GM21737 (cell line): ENCODE data around the gene CAPN6.

Source experiments
- ATAC-seq: cut with Tn5 transposase; IDR thresholded peaks from one replicate; pipeline ENCODE4 v1.9.1; 2021; ENCODE audit warnings: mild to moderate bottlenecking, moderate library complexity; ENCODE audit not compliant: unreplicated experiment

Gene CAPN6, protein sequence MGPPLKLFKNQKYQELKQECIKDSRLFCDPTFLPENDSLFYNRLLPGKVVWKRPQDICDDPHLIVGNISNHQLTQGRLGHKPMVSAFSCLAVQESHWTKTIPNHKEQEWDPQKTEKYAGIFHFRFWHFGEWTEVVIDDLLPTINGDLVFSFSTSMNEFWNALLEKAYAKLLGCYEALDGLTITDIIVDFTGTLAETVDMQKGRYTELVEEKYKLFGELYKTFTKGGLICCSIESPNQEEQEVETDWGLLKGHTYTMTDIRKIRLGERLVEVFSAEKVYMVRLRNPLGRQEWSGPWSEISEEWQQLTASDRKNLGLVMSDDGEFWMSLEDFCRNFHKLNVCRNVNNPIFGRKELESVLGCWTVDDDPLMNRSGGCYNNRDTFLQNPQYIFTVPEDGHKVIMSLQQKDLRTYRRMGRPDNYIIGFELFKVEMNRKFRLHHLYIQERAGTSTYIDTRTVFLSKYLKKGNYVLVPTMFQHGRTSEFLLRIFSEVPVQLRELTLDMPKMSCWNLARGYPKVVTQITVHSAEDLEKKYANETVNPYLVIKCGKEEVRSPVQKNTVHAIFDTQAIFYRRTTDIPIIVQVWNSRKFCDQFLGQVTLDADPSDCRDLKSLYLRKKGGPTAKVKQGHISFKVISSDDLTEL

DNA sequence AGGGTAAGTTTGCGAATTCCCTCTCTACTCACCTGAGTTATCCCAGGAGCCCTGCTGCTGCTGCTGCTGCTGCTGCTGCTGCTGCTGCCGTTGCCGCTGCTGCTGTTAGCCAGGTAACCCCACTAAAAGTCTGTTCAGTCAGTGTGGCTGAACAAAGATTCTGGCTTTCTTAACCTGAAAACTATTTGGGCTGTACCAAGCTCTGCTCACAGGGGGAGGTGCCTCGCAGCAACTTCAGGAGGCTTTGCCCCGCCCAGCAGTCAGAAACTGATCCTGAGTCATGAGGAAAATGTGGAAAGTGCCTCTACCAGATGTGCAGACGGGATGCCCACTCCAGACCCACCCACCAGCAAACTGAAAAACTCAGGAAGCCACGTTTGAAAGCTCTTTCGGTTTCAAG lies at the start of gene CAPN6:
Gene CAPN6, minus strand, starts transcription at position 145 of the 400 bp plus-strand sequence. CDS start 6,547 bp downstream, outside the sequence.
- ATAC-seq, result no peak

DNA sequence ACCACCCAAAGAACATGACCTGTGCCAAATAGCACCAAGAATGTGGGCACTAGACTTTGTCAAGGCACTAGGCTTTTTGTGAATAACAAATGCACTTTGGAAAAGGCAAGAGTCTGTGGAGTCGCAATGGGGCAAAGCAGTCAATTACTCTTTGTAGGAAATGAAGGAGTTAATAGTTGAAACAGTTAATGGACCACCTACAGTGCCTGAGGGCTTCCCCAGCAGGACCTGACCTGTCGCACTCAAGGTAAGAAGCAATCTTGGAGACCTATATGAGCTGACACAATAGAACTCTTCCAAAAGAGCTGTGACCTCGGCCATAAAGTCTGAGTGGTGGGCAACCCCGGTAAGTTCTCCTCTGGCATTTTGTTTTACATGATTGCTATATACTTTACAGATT lies 49.2 kb upstream of the CAPN6 start:
- ATAC-seq, result no peak

- ATAC-seq, result no peak
Observed at GRCh38 chrX:111318901-111319300, 48.6 kb upstream of the CAPN6 start.

DNA sequence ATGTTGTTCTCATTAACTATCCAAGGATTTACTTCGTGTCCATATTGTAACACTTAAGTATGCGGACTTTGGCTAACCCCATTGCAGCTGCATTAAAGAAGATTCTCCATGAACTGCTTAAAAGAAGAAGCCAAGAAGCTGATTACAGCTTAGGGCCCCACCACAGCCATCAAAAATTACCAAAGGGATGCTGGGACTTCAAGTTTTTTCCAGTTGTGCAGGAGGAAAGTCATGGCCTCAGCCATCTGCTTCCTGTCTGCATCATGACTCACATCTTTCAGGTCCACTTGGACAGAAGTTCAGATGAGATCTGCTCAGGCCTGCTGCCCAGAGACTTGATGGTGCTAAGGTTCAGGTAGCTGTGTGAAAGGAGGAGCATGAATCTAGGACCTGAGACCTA lies 38.8 kb upstream of the CAPN6 start:
- ATAC-seq, result no peak

- no peak for ATAC-seq
Observed at GRCh38 chrX:111308039-111308438, 37.8 kb upstream of the CAPN6 start.

- no peak for ATAC-seq
Observed at GRCh38 chrX:111302284-111302683, 32.0 kb upstream of the CAPN6 start.

GRCh38 chrX:111288841-111289240 lies 18.6 kb upstream of the CAPN6 start:
- no peak for ATAC-seq

GRCh38 chrX:111284631-111285293 lies 14.5 kb upstream of the CAPN6 start:
- no peak for ATAC-seq

GRCh38 chrX:111283446-111283845 lies 13.2 kb upstream of the CAPN6 start:
- no peak for ATAC-seq

DNA sequence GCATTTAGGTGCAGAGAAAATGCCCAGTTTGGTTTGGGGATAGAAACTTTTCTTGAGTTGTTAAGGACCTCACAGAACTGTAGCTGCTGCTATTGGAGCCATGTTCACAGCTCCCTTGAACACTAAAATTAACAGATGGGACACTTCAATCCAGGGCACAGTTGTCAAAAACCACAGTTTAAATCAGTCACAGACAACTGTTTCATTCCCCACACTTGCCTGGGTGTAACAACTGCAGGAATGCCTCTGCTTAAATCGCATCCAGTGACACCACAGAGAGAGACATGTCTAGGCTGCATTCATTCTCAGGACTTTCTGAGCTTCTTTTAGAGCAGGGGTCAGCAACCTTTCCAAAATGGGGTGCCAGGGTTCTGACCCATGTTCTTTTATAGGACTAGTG lies 12.7 kb upstream of the CAPN6 start:
- no peak for ATAC-seq

DNA sequence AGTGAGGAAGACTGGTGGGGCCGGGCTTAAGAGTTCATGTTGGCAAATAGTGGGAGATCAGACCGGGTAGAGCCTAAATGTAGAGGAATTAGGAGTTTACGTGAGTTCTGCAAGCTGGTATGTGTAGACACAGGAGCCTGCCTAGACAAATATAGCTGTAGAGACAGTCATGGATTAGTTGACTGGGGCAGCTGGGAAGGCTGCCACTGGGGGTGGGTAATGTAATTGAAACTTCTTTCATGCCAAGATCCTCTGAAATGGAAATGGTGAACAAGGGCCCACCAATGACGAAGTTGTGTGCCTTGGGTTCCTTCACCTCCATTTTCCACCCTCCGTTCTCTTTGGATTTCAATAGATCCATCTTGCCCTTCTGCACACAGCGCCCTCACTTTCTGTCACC lies 11.9 kb upstream of the CAPN6 start:
- no peak for ATAC-seq

GRCh38 chrX:111268506-111268905 lies 1.8 kb downstream of the CAPN6 start:
- no peak for ATAC-seq

GRCh38 chrX:111265486-111265885 lies 4.8 kb downstream of the CAPN6 start:
- ATAC-seq, result no peak

- no peak for ATAC-seq
Observed at GRCh38 chrX:111264385-111264784, 5.9 kb downstream of the CAPN6 start.

DNA sequence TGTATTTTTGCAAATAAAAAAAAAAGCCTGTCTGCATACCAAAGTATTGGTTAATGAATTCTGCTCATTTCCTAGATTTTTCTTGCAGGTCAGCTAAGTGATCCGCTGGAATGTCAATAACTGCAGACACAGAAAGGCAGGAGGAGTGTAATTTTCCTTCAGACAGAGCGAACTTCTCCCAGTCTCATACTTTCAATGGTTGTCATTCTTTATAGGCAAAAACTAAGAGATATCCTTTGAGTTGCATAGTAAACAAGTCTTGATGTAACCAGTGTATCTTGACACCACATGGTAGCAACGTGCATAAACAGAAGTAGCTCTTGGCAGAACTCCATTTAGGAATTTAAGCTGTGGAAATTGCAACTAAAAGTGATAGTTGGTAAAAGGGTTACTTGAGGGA lies 8.2 kb downstream of the CAPN6 start:
- ATAC-seq, result no peak

- no peak for ATAC-seq
Observed at GRCh38 chrX:111260451-111260850, 9.8 kb downstream of the CAPN6 start.

DNA sequence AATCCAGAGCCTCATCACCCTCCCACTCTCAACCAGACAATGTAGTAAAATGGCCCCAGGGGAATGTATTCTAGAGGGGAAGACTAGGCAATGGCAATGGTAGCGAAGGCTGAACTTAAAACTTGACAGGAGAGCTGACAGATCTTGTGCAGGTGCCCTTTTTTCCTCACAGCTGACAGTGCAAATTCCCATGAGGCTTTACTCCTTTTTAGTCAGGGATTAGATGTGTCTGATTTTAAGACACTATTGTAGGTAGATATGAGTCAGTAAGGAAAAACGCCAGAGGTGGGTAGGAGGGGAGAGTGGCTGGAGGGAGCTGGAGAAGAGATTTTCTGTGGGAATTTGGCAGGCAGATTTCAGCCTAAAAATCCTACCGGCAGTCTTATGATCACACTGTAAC lies 10.7 kb downstream of the CAPN6 start:
- no peak for ATAC-seq

DNA sequence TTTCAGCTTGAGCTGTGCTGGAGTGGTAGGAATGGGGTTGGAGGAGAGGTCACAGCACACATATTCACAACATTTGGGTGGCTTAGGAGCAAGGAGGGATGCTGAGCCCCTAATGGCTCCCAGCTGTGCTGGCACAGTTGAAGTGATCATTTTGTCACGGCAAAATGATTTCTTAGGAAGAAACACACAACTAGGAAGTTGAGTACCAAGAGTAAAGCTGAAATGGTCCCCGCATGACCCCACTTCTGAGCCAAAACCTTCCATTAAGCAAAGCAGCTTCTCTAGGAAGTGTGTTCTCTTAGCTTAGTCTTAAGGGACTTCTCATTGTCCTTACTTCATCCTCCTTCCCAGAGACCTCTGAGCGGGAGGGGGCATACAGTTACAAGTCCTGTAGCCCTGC lies 12.6 kb downstream of the CAPN6 start:
- ATAC-seq, result no peak

DNA sequence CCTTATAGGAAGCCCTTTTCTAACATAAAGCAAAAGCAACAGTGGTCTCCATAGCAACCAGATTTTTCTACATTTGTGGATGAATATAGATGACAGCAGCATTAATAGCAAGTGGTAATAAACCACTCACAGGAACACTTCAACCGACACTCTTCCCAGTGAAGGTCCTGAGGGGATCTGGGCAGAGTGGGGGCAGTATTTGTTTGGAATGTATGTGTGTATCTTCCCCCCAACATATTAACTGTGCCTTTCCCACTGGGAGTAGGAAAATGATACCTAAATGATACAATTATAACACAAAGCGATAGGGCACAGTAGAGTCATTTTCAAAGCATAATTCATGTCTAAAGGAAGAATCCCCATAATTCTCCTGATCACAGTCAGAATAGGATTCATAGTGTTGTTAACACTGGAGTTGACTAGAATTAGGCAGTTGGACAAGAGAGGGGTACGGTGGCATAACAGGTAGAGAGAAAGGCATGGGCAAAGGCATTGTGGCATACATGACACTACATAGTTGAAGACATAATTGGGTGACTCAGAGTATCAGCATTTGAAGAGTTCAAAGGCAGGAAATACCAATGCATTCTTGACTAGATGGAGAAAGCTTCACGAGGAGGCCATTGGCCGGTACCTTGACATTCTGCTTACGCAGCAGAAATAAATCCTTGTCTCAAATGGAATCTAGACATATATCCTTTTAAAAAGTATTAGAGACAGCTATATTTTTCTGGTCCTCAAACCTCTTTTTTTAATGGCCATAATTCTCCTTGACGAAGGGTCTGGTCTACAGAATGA lies 15.2 kb downstream of the CAPN6 start:
- no peak for ATAC-seq

- no peak for ATAC-seq
Observed at GRCh38 chrX:111244235-111244750, 26.0 kb downstream of the CAPN6 start.

- no peak for ATAC-seq
Observed at GRCh38 chrX:111216293-111216801, 53.9 kb downstream of the CAPN6 start.
